DMS 273 (cell line): ENCODE data around the gene ALKAL2.

Experiments
- DNase-seq: peaks from one replicate; lab custom pipeline; 2025; ENCODE audit not compliant: unreplicated experiment; lab: John Stamatoyannopoulos, UW

The ALKAL2 gene

DNA sequence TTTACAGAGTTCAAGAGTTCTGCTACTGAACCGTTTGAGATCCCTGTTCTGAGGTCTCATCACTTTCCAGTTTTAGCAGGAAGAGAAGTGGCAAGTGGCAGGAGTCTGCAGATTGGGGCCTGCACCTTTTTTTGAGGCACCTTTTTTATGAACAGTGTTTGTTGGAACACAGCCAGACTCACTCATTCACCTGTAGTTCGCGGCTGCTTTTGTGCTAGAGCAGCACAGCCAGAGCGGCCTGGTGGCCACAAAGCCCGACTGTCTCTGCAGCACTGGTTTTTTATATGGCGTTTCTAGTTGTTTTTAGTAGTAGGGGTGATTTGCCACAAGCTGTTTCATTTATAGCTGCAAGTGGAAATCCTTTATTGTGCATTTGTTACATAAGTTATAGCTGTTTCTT is 14.6 kb downstream of the ALKAL2 start:
- DNase-seq, result no peak

DNA sequence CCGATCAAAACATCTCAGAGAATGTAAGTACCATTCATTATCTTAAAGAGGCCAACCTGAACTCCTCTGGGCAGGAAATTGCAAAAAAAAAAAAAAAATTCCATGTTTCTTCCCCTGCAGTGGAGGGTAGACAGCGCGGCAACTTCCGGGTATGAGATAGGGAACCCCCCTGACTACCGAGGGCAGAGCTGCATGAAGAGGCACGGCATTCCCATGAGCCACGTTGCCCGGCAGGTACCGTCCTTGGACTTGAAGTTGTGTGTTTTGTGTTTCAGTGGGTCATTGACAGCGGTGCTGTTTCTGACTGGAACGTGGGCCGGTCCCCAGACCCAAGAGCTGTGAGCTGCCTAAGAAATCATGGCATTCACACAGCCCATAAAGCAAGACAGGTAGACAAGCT is 16.0 kb downstream of the ALKAL2 start:
- no peak for DNase-seq

GRCh38 chr2:270861-271260 is 17.0 kb downstream of the ALKAL2 start:
- DNase-seq, result no peak

- no peak for DNase-seq
These were observed 18.4 kb downstream of the ALKAL2 start for GRCh38 chr2:269356-270030.

GRCh38 chr2:268323-268722 is 19.6 kb downstream of the ALKAL2 start:
- DNase-seq, result no peak

- peak; percentile 98 for DNase-seq
These were observed 23.1 kb downstream of the ALKAL2 start, which contains the start of gene ACP1 for GRCh38 chr2:264493-265468. Gene ACP1, plus strand, starts transcription at chr2:264947. Its CDS starts 18 bp downstream, at chr2:264965.

GRCh38 chr2:263774-264492 is 24.0 kb downstream of the ALKAL2 start, which contains the start of gene SH3YL1:
Gene SH3YL1, minus strand, starts transcription at chr2:264032. Its CDS starts 48 bp downstream, at chr2:263984.
- DNase-seq, result peak; percentile 58

GRCh38 chr2:263022-263738 is 24.7 kb downstream of the ALKAL2 start:
- no peak for DNase-seq

- DNase-seq, result no peak
These were observed 25.8 kb downstream of the ALKAL2 start for GRCh38 chr2:262117-262516.

DNA sequence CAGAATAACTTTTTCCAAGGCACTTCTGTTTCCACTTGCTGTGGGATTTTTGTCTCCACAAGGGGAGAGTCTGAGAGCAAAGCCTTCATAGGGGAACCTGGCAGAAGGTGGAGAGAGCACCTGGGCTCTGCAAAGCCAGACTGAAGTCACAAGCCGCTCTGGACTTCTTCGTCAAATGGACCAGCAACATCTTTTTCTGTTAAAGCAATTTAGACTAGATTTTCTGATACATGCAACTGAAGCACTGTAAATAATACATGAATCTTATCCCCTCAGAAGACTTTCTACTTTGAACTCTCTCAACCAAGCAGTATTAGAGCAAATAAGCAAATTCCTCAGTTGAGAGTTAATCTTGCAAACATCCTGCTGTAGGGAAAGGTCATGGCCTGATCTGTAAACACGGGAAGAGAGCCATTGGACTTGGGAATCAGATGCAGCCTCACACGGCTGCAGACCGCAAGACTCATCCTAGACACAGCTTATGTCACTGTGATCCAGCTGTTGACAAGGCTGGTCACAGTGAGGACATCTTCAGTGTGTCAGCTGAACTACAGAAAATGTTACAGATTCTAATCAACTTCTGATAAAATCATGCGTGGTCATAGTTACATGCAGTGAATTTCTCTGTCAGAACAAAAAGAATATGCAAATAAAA is 27.3 kb downstream of the ALKAL2 start:
- DNase-seq, result no peak

DNA sequence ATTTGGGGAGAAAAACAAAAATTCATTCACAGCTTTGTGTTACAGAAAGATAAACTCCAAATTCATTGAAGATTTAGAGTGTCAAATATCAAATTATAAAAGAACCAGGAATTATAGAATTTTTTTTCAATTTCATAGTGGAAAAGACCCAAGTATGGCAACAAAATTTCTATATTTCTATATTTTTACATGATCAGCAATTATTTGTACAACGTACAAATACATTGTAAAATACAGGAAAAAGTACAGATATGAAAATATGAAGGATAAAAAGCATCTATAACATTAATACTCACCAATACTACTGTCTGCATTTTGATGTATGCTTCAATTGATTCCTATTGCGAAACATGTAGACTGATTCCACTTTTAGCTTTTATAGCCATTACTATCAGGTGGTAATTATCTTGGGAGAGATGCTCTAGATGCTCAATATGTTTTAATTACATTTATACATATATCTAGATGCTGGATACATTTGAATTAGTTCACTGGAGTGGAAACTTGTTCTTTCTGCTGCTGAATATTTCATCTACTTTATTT is 28.0 kb downstream of the ALKAL2 start:
- no peak for DNase-seq

DNA sequence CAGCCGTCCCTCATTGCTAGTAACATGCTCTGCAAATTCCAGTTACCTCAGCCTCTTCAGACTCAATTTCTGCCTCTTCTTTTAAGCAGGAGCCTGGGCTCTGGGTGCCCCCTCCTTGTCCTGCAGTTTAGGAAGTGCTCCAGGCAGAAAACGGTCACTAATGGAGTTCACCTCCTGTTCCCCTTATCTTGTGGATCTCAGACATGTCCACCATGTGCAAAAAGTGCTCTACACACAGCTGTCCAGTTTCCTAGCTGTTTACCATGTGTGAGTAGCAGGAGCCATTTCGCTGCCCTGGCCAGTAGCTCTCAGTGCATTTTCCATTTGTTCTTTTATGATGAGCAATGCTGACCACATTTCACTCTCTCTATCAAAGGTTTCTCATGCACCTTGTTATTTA is 29.0 kb downstream of the ALKAL2 start:
- DNase-seq, result no peak

GRCh38 chr2:257842-258241 is 30.0 kb downstream of the ALKAL2 start:
- no peak for DNase-seq

DNA sequence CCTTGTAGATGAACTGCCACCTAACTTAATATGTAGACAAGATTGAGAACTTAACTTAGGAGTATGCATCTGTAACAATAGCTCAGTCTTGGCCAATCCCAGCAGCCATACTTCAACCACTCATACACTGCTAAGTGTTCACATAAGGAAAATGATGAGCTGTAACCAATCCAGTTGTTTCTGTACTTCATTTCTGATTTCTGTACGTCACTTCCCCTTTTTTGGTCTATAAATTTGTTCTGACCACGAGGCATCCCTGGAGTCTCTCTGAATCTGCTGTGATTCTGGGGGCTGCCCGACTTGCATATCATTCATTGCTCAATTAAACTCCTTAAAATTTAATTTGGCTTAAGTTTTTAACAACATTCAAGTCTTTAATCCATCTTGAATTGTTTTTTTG is 30.5 kb downstream of the ALKAL2 start:
- no peak for DNase-seq

DNA sequence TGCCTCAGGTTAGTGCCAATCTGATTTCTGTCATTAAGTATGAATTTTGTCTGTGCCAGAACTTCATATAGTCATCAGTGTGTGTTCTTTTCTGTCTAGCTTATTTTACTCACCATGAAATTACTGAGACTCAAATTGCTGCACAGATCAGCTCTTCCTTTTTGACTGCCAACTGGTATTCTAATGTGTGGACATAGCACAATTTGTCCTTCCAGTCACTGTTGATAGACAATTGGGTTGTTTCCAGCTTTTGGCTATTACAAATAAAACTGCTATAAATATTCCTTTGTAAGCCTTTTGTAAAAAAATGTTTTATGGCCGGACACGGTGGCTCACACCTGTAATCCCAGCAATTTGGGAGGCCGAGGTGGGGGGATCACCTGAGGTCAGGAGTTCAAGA is 31.8 kb downstream of the ALKAL2 start:
- no peak for DNase-seq

DNA sequence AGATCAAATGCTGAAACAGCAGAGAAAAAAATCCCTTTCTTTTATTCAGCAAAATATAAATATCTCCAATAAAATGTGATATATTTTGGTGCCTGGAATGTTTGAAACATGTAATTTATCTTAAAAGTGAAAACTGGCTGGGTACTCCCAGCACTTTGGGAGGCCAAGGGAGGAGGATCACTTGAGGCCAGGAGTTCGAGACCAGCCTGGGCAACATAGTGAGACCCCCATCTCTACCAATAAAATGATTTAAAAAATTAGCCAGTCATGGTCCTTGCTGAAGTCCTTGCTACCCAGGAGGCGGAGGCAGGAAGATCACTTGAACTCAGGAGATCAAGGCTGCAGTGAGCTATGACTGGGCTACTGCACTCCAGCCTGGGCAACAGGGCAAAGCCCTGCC is 32.7 kb downstream of the ALKAL2 start:
- no peak for DNase-seq

- DNase-seq, result no peak
These were observed 33.6 kb downstream of the ALKAL2 start for GRCh38 chr2:254241-254640.

GRCh38 chr2:253202-253638 is 34.7 kb downstream of the ALKAL2 start:
- no peak for DNase-seq

GRCh38 chr2:252001-252602 is 35.8 kb downstream of the ALKAL2 start:
- no peak for DNase-seq
